ENCODE data around the gene ATP23.

GRCh38 chr12:57998251-57998650 lies 56.9 kb downstream of the ATP23 start:
- TF ChIP-seq CTCF (optimal IDR thresholded peaks at IDR 0.05 in 1 of 3, IDR thresholded peaks at IDR 0.05 in 1 of 3, conservative IDR thresholded peaks at IDR 0.05 in 1 of 3; ENCODE audit: extremely low read depth in 1 of 3, insufficient read depth in 2 of 3, low read length in 3 of 3) (no peak), EZH2 (IDR thresholded peaks at IDR 0.05; ENCODE audit: low read length) (no peak)

All from keratinocyte (primary cell).